Measurements from ENCODE around the gene NOL9.

The NOL9 gene

GRCh38 chr1:6592865-6593593 is 38.7 kb upstream of the NOL9 start:
- H3K36me3 ChIP-seq (ENCODE audit: insufficient read depth, low read length), result peaks cover 99% of the 10 kb centered on the region
- H3K27me3 ChIP-seq (ENCODE audit: insufficient read depth, low read length), result no peaks in the 10 kb centered on the region
- H3K9ac ChIP-seq (ENCODE audit: low read length), result no peak overlapping the region
- H3K9me2 ChIP-seq (ENCODE audit: low read depth, low read length), result no peaks in the 10 kb centered on the region
- H3F3A ChIP-seq (ENCODE audit: insufficient read depth, low read length), result no peaks in the 10 kb centered on the region
- no peaks in the 10 kb centered on the region for H4K20me1 ChIP-seq (ENCODE audit: insufficient read depth, low read length)
- no peak overlapping the region for H3K4me2 ChIP-seq (ENCODE audit: low read length)
- peaks cover 36% of the 10 kb centered on the region for H3K4me1 ChIP-seq (ENCODE audit: insufficient read depth, low read length, severe bottlenecking)
- H3K79me2 ChIP-seq (ENCODE audit: insufficient read depth, low read length), result no peaks in the 10 kb centered on the region
- no peak for TF ChIP-seq EZH2 (IDR thresholded peaks at IDR 0.05; ENCODE audit: borderline replicate concordance, low read length)
- TF ChIP-seq CTCF (IDR thresholded peaks at IDR 0.05; ENCODE audit: low read length), result no peak
- H3K4me3 ChIP-seq (ENCODE audit: low read depth, low read length, poor library complexity, severe bottlenecking), result no peak overlapping the region
- H3K27ac ChIP-seq (ENCODE audit: low read depth, low read length, poor library complexity, severe bottlenecking), result no peak overlapping the region
- no peak overlapping the region for H2AFZ ChIP-seq (ENCODE audit: low read length)
- H3K9me3 ChIP-seq (ENCODE audit: low read length), result no peaks in the 10 kb centered on the region

- H3K27ac ChIP-seq (ENCODE audit: low read depth, low read length, poor library complexity, severe bottlenecking), result peak overlapping the region; percentile 98
- no peaks in the 10 kb centered on the region for H3K9me3 ChIP-seq (ENCODE audit: low read length)
- no peaks in the 10 kb centered on the region for H3K27me3 ChIP-seq (ENCODE audit: insufficient read depth, low read length)
- no peak overlapping the region for H3K9ac ChIP-seq (ENCODE audit: low read length)
- TF ChIP-seq EZH2 (IDR thresholded peaks at IDR 0.05; ENCODE audit: borderline replicate concordance, low read length) (no peak), CTCF (IDR thresholded peaks at IDR 0.05; ENCODE audit: low read length) (no peak)
- no peaks in the 10 kb centered on the region for H3K9me2 ChIP-seq (ENCODE audit: low read depth, low read length)
- H2AFZ ChIP-seq (ENCODE audit: low read length), result no peak overlapping the region
- H3K4me1 ChIP-seq (ENCODE audit: insufficient read depth, low read length, severe bottlenecking), result peaks cover 37% of the 10 kb centered on the region
- no peaks in the 10 kb centered on the region for H3K79me2 ChIP-seq (ENCODE audit: insufficient read depth, low read length)
- no peak overlapping the region for H3K4me3 ChIP-seq (ENCODE audit: low read depth, low read length, poor library complexity, severe bottlenecking)
- no peak overlapping the region for H3K4me2 ChIP-seq (ENCODE audit: low read length)
- no peaks in the 10 kb centered on the region for H3F3A ChIP-seq (ENCODE audit: insufficient read depth, low read length)
- no peaks in the 10 kb centered on the region for H4K20me1 ChIP-seq (ENCODE audit: insufficient read depth, low read length)
- H3K36me3 ChIP-seq (ENCODE audit: insufficient read depth, low read length), result peaks cover 99% of the 10 kb centered on the region
Measured at GRCh38 chr1:6592441-6592840, 38.1 kb upstream of the NOL9 start.

- peak overlapping the region; percentile 98 for H3K27ac ChIP-seq (ENCODE audit: low read depth, low read length, poor library complexity, severe bottlenecking)
- no peak overlapping the region for H3K4me3 ChIP-seq (ENCODE audit: low read depth, low read length, poor library complexity, severe bottlenecking)
- no peaks in the 10 kb centered on the region for H3F3A ChIP-seq (ENCODE audit: insufficient read depth, low read length)
- H3K9ac ChIP-seq (ENCODE audit: low read length), result peak overlapping the region; percentile 10; the same call in 1 of the 2 replicates
- H3K4me2 ChIP-seq (ENCODE audit: low read length), result peak overlapping the region; percentile 14; the same call in 1 of the 2 replicates
- H3K9me2 ChIP-seq (ENCODE audit: low read depth, low read length), result no peaks in the 10 kb centered on the region
- no peak overlapping the region for H2AFZ ChIP-seq (ENCODE audit: low read length)
- no peaks in the 10 kb centered on the region for H3K27me3 ChIP-seq (ENCODE audit: insufficient read depth, low read length)
- TF ChIP-seq CTCF (IDR thresholded peaks at IDR 0.05; ENCODE audit: low read length), result no peak
- no peak for TF ChIP-seq EZH2 (IDR thresholded peaks at IDR 0.05; ENCODE audit: borderline replicate concordance, low read length)
- no peaks in the 10 kb centered on the region for H4K20me1 ChIP-seq (ENCODE audit: insufficient read depth, low read length)
- H3K4me1 ChIP-seq (ENCODE audit: insufficient read depth, low read length, severe bottlenecking), result peaks cover 38% of the 10 kb centered on the region
- peaks cover 96% of the 10 kb centered on the region for H3K36me3 ChIP-seq (ENCODE audit: insufficient read depth, low read length)
- H3K79me2 ChIP-seq (ENCODE audit: insufficient read depth, low read length), result no peaks in the 10 kb centered on the region
- H3K9me3 ChIP-seq (ENCODE audit: low read length), result no peaks in the 10 kb centered on the region
Measured at GRCh38 chr1:6591644-6592043, 37.3 kb upstream of the NOL9 start.

All from OCI-LY1 (cell line).